Neural cell (in vitro differentiated cells): ENCODE measurements around the gene ANKRD39.

Source experiments
- CTCF ChIP-seq: fragments of 450-650 bp; IDR thresholded peaks from 2 replicates; pipeline ENCODE4 v1.5.1; 2014; ENCODE audit warnings: antibody characterized with exemption, mild to moderate bottlenecking, moderate library complexity; ENCODE audit not compliant: poor library complexity, severe bottlenecking
- EZH2 ChIP-seq: fragments of 200-600, 300-800 bp; shearing (Covaris generic), sonication (generic); IDR thresholded peaks from 2 replicates; pipeline ENCODE4 v1.6.1; 2014; ENCODE audit warnings: antibody characterized with exemption, low read length, borderline replicate concordance, mild to moderate bottlenecking; ENCODE audit not compliant: insufficient read depth, poor library complexity, severe bottlenecking
- MXI1 ChIP-seq: fragments of 450-650 bp; conservative IDR thresholded peaks from 2 replicates; pipeline ENCODE4 v1.6.1; 2014; ENCODE audit warnings: antibody characterized with exemption, mild to moderate bottlenecking; ENCODE audit not compliant: poor library complexity, severe bottlenecking
- POLR2AphosphoS5 ChIP-seq: IDR thresholded peaks from 2 replicates; pipeline ENCODE4 v1.6.1; 2012
- RAD21 ChIP-seq: fragments of 450-650 bp; conservative IDR thresholded peaks from 2 replicates; pipeline ENCODE4 v1.6.1; 2014; ENCODE audit warnings: antibody characterized with exemption, mild to moderate bottlenecking, moderate library complexity
- SMC3 ChIP-seq: fragments of 450-650 bp; conservative IDR thresholded peaks from 2 replicates; pipeline ENCODE4 v1.6.1; 2014; ENCODE audit warnings: antibody characterized with exemption, mild to moderate bottlenecking, moderate library complexity; ENCODE audit not compliant: poor library complexity
- TAF1 ChIP-seq: IDR thresholded peaks from 2 replicates; pipeline ENCODE4 v1.6.1; 2012; ENCODE audit warnings: low read depth

DNA sequence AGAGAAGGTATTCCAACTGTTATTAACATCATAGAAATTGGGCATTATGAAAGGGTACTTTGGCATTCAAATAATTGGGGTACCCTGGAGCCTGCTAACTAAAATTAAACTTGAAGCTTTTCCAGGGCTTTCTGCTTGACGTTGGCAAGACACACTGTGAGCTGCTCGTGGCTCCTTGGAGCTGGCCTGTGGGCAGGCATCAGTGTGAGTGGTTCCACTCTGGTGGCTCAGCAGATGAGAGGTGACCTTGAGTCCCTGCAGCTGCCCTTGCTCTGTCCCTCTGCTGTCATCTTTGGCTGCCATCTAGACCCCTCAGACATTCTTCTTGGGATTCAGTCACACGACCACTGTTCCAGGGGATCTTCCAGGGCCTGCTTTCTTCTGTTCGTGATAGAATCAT lies 35.0 kb downstream of the ANKRD39 start:
- TF ChIP-seq CTCF, result no peak
- no peak for TF ChIP-seq TAF1
- TF ChIP-seq MXI1, result no peak
- TF ChIP-seq POLR2AphosphoS5, result no peak
- no peak for TF ChIP-seq RAD21
- TF ChIP-seq EZH2, result no peak
- no peak for TF ChIP-seq SMC3
